MG63 (cell line): ENCODE measurements around the gene MS4A6A. TPM values are rescaled to one million over a fixed set of nuclear protein-coding genes. Genes with fewer than 3 reads are reported as not detected.
"Not testable (repeated sequence)": the region's sequence is repeated elsewhere in the genome, so short reads cannot be mapped to it uniquely, and the experiment has no call there.

Experiments used
- DNase-seq: peaks from one replicate; pipeline ENCODE4 v3.0.0-alpha.2; 2020
- H3K27me3 ChIP-seq: fragments of 250-450 bp; sonication (Bioruptor Pico); 2 replicates; pipeline ENCODE4 v1.5.1; 2020; ENCODE audit warnings: mild to moderate bottlenecking, moderate library complexity
- H3K36me3 ChIP-seq: fragments of 250-450 bp; sonication (Bioruptor Pico); 2 replicates; pipeline ENCODE4 v1.5.1; 2020; ENCODE audit warnings: mild to moderate bottlenecking, moderate library complexity
- H3K4me3 ChIP-seq: fragments of 250-450 bp; sonication (Bioruptor Pico); 2 replicates; pipeline ENCODE4 v1.5.1; 2020; ENCODE audit warnings: mild to moderate bottlenecking, moderate library complexity
- H3K9me3 ChIP-seq: fragments of 250-450 bp; sonication (Bioruptor Pico); 2 replicates; pipeline ENCODE4 v1.5.1; 2020; ENCODE audit warnings: mild to moderate bottlenecking, moderate library complexity
- total RNA-seq: library from RNA; depleted of rRNA; stranded (reverse); fragments of >200 nt; shearing (Covaris generic); gene quantifications from 2 replicates; pipeline ENCODE4 v1.2.3, GENCODE V29; 2014; ENCODE audit warnings: low replicate concordance; rRNA removed

MS4A6A gene, protein sequence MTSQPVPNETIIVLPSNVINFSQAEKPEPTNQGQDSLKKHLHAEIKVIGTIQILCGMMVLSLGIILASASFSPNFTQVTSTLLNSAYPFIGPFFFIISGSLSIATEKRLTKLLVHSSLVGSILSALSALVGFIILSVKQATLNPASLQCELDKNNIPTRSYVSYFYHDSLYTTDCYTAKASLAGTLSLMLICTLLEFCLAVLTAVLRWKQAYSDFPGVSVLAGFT
- total RNA-seq: not detected in 2 replicates

DNA sequence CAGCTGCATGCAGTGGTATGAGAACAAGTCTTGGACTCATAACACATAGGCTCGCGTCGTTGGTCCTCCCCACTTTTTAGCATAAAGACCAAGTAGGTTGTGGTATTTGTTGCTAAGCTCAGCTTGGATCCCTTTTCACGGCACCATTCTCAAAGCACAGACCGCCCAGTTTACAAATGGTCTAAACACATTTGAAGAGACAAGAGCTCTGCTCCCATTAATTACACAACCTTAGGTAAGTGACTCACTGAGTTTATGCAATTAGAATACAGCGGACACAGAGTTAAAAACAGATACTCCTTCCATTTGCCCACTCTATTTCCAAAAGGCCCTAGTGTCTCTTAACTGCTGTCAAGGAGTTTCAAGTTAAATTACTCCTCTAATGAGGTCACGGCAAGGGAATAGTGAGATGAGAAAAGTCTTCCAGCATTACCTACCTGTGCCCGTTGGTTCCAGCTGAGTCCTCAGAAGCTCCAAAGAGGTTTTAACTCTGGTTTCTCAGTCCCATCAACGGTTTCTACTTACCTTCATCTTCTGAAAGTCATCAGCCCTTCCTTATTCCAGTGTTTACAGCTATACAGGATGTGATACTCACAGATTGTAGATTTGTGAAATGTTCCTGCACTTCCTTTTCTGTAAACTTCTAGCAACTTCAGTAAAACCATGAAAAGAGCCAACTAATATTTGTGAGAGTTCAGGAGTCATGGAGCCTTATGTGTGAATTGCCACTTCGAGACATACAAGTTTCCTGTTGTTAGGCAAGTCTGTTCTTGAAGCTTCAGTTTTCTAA lies at the start of gene MS4A6A:
Gene MS4A6A, minus strand, starts transcription at position 543 of the 790 bp plus-strand sequence. CDS start 1,356 bp downstream, outside the sequence.
- no peaks in the 10 kb centered on the region for H3K36me3 ChIP-seq
- H3K9me3 ChIP-seq: no peaks in the 10 kb centered on the region
- DNase-seq: no peak
- no peak within 1 kb of the TSS for H3K4me3 ChIP-seq
- H3K27me3 ChIP-seq: no peaks in the 10 kb centered on the region

DNA sequence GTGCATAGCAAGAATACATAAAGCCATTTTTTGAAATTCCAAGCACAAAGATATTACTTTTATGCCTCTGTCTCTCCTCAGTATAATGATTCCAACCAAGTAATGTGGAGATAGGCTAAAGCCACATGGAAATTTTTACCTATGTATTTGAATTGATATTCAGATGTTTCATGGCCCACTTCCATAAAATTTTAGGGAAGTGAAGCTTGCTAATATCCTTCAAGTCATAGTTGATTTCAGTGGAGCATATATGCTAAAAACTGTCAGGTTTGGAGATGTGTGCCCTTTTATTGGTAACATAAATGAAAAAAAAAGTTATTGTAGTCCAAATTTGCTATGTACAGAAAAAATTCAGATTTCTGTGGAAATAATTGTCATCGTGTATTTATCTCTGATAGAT lies 47.8 kb upstream of the MS4A6A start:
- H3K9me3 ChIP-seq: no peaks in the 10 kb centered on the region
- 0 out of 2 replicates have a peak, but pooled peaks cover 2% of the 10 kb centered on the region for H3K27me3 ChIP-seq
- DNase-seq: no peak
- no peaks in the 10 kb centered on the region for H3K36me3 ChIP-seq
- H3K4me3 ChIP-seq: no peak overlapping the region

DNA sequence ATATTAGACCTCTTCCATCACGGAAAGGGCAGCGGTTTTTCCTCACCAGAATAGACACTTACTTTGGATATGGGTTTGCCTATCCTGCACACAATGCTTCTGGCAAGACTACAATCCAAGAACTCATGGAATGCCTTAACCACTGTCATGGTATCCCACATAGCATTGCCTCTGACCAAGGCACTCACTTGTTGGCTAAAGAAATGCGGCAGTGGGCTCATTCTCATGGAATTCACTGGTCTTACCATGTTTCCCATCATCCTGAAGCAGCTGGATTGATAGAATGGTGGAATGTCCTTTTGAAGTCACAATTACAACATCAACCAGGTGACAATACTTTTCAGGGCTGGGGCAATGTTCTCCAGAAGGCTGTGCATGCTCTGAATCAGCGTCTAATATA lies 39.3 kb upstream of the MS4A6A start:
- H3K27me3 ChIP-seq: no peaks in the 10 kb centered on the region
- no peaks in the 10 kb centered on the region for H3K36me3 ChIP-seq
- no peak overlapping the region for H3K4me3 ChIP-seq
- H3K9me3 ChIP-seq: no peaks in the 10 kb centered on the region
- DNase-seq: no peak

DNA sequence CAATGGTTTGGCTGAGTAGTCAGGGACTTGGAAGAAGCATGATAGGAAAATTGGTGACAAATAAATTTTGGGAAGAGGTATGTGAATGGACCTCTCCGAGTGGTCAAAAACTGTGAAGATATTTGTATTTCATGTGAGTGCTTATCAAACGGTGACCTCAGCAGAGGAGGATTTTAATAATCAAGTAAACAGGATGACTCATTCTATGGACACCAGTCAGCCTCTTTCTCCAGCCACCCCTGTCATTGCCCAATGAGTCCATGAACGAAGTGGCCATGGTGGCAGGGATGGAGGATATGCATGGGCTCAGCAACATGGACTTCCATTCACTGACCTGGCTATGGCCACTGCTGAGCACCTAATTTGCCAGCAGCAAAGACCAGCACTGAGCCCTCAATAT lies 38.8 kb upstream of the MS4A6A start:
- Histone ChIP-seq H3K27me3 (no peaks in the 10 kb centered on the region), H3K36me3 (no peaks in the 10 kb centered on the region), H3K9me3 (no peaks in the 10 kb centered on the region), H3K4me3 (no peak overlapping the region)
- DNase-seq: no peak

DNA sequence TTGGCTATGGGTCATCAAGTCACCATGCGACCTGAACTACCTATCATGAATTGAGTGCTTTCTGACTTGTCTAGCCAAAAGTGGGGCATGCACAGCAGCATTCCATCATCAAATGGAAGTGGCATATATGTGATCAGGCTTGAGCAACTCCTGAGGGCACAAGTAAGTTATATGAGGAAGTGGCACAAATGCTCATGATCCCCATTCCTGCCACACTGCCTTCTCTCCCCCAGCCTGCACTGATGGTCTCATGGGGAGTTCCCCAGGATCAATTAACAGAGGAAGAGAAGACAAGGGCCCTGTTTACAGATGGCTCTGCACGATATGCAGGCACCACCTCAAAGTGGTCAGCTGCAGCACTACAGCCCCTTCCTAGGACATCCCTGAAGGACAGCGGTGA lies 38.3 kb upstream of the MS4A6A start:
- Histone ChIP-seq H3K9me3 (no peaks in the 10 kb centered on the region), H3K4me3 (no peak overlapping the region), H3K36me3 (no peaks in the 10 kb centered on the region), H3K27me3 (no peaks in the 10 kb centered on the region)
- DNase-seq: no peak

DNA sequence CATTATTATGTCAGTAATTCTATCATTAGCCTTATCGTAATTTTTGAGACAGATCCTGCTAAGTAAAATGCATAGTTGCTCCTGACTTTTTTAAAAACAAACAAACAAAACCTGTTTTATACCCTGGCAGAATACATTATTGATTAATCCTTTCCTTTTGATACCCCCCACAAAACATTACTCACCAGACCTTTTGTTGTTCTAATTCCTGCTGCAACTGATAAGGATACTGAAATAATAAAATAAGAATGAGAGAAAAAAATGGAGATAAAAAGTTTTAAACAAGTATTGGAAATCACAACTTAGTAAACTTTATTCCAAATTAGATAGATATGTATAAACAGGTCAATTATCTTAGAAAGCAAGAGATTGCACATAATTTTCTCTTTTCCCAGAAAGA lies 31.5 kb upstream of the MS4A6A start:
- H3K4me3 ChIP-seq: no peak overlapping the region
- H3K9me3 ChIP-seq: no peaks in the 10 kb centered on the region
- no peaks in the 10 kb centered on the region; the same call in 1 of the 2 replicates for H3K27me3 ChIP-seq
- no peaks in the 10 kb centered on the region for H3K36me3 ChIP-seq
- DNase-seq: no peak

DNA sequence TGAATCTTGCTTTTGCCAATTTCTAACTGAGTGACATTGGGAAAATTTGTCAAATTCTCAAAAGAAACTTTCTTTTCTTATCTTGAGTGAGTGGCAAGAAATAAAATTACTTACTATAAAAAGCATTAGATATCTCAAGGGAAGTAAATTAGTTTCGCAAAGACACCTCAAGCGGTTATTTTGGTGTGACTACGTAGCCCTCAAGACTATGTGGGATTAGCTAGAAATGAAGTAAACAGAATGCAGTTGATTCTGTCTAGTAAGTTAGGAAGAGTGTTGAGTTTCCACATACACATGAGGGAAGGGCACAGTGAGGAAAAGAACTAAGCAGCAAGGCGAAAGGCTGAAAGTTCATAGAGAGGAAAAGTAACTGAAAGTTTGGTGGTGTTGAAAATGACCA lies 28.3 kb upstream of the MS4A6A start:
- no peak for DNase-seq
- Histone ChIP-seq H3K36me3 (no peaks in the 10 kb centered on the region), H3K4me3 (no peak overlapping the region), H3K27me3 (no peaks in the 10 kb centered on the region; the same call in 1 of the 2 replicates), H3K9me3 (no peaks in the 10 kb centered on the region)

DNA sequence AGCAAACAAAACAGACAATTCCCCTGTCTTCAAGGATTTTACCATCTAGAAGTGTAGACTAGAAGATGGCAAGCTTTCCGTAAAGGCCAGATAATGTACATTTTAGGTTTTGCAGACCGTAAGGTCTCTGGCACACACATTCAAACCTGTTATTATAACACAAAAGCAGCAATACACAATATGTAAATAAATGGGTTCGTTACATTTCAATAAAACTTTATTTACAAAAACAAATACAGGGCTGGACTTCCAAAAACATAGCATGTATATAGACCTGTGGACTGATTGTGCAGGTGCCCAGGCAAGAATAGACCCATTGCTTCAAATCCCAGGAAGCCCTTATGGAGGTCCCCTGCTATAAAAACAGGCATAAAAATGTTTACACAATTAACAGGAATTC lies 27.1 kb upstream of the MS4A6A start:
- no peak overlapping the region for H3K4me3 ChIP-seq

DNA sequence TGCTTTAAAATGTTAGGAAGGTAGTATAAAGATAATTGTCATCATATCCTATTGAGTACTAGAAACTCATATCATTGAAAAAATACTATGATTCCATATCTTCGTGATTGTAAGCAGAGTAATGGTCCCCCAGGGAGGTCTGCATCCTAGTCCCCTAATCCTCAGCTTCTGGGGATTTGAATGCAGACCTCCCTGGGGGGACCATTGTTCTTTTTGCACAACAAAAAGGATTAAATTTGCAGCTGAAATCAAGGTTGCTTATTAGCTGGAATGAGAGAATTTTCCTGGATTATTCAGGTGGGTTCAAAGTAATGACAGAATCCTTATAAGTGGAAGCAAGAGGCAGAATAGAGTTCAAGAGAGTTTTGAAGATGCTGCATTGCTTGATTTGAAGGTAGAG lies 26.1 kb upstream of the MS4A6A start:
- H3K36me3 ChIP-seq: no peaks in the 10 kb centered on the region
- no peak for DNase-seq
- H3K27me3 ChIP-seq: no peaks in the 10 kb centered on the region; the same call in 1 of the 2 replicates
- no peaks in the 10 kb centered on the region for H3K9me3 ChIP-seq
- no peak overlapping the region for H3K4me3 ChIP-seq

More for the DNA sequence above, 27.1 kb upstream of the MS4A6A start:
- no peak for DNase-seq
- Histone ChIP-seq H3K36me3 (no peaks in the 10 kb centered on the region), H3K27me3 (no peaks in the 10 kb centered on the region; the same call in 1 of the 2 replicates), H3K9me3 (no peaks in the 10 kb centered on the region)

DNA sequence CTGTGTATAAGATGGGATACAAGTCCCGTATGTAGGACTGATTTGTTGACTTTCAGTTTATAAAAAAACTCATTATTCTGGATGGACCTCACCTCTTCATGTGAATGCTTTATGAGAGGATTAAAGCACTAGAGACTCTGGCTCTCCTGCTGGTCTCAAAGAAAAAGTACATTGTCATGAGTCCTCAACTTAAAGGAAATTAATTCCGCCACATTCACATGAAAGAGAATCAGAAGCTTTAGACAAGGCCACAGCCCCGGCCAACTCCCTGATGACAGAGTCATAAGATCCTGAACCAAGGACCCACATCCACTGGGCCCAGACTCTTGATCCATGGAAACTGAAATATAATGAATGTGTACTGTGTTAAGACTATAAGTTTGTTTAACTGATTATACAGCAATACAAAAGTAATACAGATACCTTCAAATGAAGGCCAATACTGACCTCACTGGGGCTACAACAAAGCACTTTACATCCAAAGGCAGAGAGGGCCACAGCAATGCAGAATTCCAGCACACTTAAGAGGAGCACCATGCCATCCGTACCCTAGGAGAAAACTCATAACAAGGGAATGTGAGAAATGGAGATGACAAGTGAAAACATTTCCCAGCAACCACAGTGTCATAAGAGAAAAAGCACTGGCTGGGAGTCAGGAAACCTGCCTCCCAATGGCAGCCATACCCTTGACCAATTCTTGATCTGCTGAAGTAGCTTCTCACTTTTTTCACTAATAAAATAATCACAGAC lies 25.4 kb upstream of the MS4A6A start:
- Histone ChIP-seq H3K36me3 (no peaks in the 10 kb centered on the region), H3K27me3 (no peaks in the 10 kb centered on the region; the same call in 1 of the 2 replicates), H3K9me3 (no peaks in the 10 kb centered on the region), H3K4me3 (no peak overlapping the region)
- DNase-seq: no peak

DNA sequence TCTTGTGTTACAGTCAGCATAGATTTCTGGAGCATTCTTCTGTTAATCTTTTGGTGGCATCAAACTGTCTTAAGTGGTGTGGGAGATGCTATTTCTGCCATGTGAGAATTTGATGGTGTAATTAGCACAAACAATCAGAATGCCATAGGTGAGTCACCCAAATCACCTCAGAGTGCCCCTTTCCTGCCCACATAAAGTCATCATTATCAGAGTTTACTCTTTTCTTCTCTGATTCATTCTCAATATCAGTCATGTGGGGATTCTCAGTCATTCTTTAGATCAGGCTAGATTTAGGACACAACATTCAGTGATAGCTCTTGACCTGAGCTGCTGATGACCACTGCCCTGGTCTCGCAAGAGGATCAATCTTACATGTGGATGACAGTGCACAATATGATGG lies 23.7 kb upstream of the MS4A6A start:
- Histone ChIP-seq H3K9me3 (no peaks in the 10 kb centered on the region), H3K36me3 (no peaks in the 10 kb centered on the region), H3K27me3 (no peaks in the 10 kb centered on the region), H3K4me3 (no peak overlapping the region)
- no peak for DNase-seq

DNA sequence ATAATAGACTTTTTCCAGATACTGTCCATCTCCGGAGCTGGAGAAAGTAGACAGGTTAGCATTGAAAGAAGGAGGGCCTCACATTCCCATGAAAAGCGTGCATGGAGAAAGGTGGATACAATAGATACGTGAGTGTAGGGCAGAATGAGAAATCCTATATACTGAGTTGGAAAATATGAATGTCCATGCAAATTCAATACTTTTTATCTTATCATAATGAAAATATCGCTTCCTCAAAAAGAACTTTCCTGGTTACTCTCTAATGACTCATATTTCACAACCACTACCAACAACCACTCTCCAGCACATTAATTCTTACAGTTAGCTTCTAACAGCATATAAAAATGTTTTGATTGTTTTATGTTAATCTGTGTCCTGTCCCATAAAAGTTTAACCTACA lies 22.0 kb upstream of the MS4A6A start:
- no peaks in the 10 kb centered on the region for H3K9me3 ChIP-seq
- no peaks in the 10 kb centered on the region for H3K36me3 ChIP-seq
- H3K27me3 ChIP-seq: no peaks in the 10 kb centered on the region
- H3K4me3 ChIP-seq: no peak overlapping the region
- DNase-seq: no peak

DNA sequence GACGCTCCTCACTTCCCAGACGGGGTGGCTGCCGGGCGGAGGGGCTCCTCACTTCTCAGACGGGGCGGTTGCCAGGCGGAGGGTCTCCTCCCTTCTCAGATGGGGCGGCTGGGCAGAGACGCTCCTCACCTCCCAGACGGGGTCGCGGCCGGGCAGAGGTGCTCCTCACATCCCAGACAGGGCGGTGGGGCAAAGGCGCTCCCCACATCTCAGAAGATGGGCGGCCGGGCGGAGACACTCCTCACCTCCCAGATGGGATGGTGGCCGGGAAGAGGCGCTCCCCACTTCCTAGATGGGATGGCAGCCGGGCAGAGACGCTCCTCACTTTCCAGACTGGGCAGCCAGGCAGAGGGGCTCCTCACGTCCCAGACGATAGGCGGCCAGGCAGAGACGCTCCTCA lies 18.5 kb upstream of the MS4A6A start:
- not testable (repeated sequence) for H3K27me3 ChIP-seq, H3K4me3 ChIP-seq, H3K9me3 ChIP-seq, DNase-seq, H3K36me3 ChIP-seq

DNA sequence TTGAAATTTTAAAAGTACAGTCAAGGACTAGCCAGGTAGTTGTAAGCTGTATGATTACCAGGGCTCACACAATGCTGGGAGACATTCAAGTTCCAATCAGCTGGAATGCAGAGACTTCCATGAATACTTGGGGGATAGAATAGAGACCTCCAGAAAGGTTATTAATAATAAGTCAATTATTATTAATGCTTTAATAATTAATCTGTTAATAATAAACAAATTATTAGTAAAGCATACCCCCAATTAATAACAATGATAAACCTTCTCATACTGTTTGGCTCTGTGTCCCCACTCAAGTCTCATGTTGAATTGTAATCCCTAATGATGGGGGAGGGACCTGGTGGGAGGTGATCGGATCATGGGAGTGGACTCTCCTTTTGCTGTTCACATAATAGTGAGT lies 14.6 kb upstream of the MS4A6A start:
- Histone ChIP-seq H3K9me3 (no peaks in the 10 kb centered on the region), H3K4me3 (no peak overlapping the region), H3K36me3 (no peaks in the 10 kb centered on the region), H3K27me3 (no peaks in the 10 kb centered on the region)
- no peak for DNase-seq

DNA sequence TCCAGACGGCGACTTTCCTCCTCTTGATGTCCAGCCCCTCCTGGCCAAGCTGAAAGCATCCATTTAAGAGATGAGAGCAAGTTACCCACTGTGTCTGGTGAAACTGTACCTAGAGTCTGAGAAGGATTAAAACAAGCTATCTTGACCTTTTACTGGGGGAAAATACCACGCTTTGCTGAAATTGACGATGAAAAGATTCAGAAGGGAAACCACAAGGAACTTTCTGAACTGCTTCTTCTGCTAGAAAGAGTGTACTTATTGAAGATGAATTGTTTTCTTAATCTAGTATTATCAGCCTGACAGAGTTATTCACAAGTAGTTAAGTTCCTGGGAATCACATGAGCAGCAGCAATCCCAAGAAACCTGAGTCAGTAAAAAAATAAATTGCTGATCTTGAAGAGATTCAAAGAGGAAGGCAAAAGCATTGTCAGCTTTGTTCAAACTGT lies 13.1 kb upstream of the MS4A6A start:
- Histone ChIP-seq H3K9me3 (no peaks in the 10 kb centered on the region), H3K27me3 (no peaks in the 10 kb centered on the region), H3K4me3 (no peak overlapping the region), H3K36me3 (no peaks in the 10 kb centered on the region)
- DNase-seq: no peak

DNA sequence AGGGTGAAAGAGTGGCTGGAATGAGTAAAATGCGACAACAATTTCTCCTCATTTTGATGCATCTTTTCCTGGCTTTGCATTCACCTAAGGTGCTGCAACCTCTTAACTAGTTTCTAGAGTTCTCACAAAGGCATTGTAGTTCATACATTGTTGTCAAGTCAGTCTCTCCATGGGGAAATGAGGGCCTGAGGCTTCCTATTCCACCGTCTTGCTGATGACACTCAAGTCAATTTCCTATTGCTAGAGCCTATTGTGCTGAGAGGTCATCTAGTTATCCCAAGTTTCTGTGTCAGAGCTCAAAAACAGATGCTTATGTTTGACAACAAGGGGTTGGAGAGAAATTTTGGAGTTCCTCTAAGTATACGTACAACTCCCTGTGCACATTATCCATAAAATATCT lies 11.6 kb upstream of the MS4A6A start:
- DNase-seq: no peak
- Histone ChIP-seq H3K4me3 (no peak overlapping the region), H3K9me3 (no peaks in the 10 kb centered on the region), H3K27me3 (no peaks in the 10 kb centered on the region), H3K36me3 (no peaks in the 10 kb centered on the region)
